Activated T-helper 17 cell treated with anti-CD3 and anti-CD28 coated beads, Interleukin-2, amount 50 U/mL, for 72 hours (primary cell): ENCODE measurements around the gene NUMA1. TPM values are rescaled to one million over a fixed set of nuclear protein-coding genes. Genes with fewer than 3 reads are reported as not detected.

ENCODE experiments used
- ATAC-seq: fragments of 150-1000 bp; cut with Tn5 transposase; replicated peaks from 2 replicates; pipeline ENCODE4 v1.10.0; 2021; ENCODE audit warnings: mild to moderate bottlenecking, moderate library complexity
- H3K27ac Mint-ChIP-seq: one replicate; pipeline ENCODE4 v1.8.0; 2022; ENCODE audit warnings: mixed read lengths
- H3K27me3 Mint-ChIP-seq: one replicate; pipeline ENCODE4 v1.8.0; 2022; ENCODE audit warnings: mixed read lengths
- H3K36me3 Mint-ChIP-seq: one replicate; pipeline ENCODE4 v1.8.0; 2022; ENCODE audit warnings: low read depth, mild to moderate bottlenecking, mixed read lengths
- H3K4me1 Mint-ChIP-seq: one replicate; pipeline ENCODE4 v1.8.0; 2022; ENCODE audit warnings: mixed read lengths
- H3K4me3 Mint-ChIP-seq: one replicate; pipeline ENCODE4 v1.8.0; 2022; ENCODE audit warnings: mild to moderate bottlenecking, mixed read lengths
- H3K9me3 Mint-ChIP-seq: one replicate; pipeline ENCODE4 v1.8.0; 2022; ENCODE audit warnings: mixed read lengths
- total RNA-seq, 2 donors: library from RNA; stranded (reverse); gene quantifications; one replicate each; pipeline ENCODE4 v1.2.3, GENCODE V29; 2022

NUMA1 gene
- total RNA-seq, 2 donors from 2014 or later = 179 to 277 TPM

DNA sequence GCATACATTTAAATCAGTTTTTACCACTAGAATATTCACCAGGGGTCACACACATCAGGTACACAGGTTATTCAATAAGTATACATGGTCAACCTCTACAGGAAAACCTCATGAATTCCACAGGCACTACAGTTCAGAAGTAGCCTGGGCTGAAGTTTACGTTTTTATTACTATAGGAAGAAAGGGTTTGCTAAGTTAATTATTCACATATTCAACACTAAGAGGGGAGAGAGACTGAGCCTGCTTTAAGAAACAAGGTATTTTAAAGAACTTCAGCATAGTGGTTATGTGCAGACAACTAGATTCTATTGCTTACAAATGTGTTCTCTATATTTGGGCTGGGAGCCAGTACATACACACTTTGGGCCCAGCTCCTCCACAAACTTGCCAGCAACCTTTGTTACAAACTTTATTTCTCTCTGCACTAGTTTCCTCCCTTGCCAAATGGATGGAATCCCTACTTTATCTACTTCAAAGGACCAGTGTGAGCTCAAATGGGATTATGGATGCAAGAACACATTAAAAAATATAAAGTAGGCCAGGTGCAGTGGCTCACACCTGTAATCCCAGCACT, 49.8 kb downstream of the NUMA1 start:
- Mint-ChIP-seq H3K4me1 (peaks cover 8% of the 10 kb centered on the region), H3K9me3 (no peaks in the 10 kb centered on the region), H3K27me3 (no peaks in the 10 kb centered on the region), H3K4me3 (no peak overlapping the region), H3K36me3 (peaks cover 97% of the 10 kb centered on the region), H3K27ac (peak overlapping the region; percentile 66)
- no peak for ATAC-seq

DNA sequence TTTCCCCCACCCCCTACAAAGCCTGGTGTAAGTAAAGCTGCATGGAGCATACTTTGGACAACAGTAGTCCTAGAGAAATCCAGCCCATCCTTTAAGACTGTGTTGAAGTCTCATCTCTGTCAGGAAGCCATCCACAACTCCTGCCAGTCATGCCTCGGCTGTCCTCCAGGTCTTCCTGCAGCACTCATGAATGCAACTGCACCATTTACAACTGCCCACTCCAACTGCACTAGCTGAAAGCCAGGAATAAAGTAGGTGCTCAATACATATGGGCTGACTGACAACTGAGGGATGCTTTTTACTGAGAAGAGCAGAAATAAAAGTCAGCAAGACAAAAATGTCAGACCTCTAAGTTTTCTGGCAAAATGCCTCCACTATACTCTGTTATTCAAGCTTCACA, 54.3 kb downstream of the NUMA1 start:
- ATAC-seq = no peak
- Mint-ChIP-seq H3K4me3 (no peak overlapping the region), H3K27ac (peak overlapping the region; percentile 43), H3K27me3 (no peaks in the 10 kb centered on the region), H3K9me3 (no peaks in the 10 kb centered on the region), H3K4me1 (peaks cover 7% of the 10 kb centered on the region), H3K36me3 (peaks cover 99% of the 10 kb centered on the region)

DNA sequence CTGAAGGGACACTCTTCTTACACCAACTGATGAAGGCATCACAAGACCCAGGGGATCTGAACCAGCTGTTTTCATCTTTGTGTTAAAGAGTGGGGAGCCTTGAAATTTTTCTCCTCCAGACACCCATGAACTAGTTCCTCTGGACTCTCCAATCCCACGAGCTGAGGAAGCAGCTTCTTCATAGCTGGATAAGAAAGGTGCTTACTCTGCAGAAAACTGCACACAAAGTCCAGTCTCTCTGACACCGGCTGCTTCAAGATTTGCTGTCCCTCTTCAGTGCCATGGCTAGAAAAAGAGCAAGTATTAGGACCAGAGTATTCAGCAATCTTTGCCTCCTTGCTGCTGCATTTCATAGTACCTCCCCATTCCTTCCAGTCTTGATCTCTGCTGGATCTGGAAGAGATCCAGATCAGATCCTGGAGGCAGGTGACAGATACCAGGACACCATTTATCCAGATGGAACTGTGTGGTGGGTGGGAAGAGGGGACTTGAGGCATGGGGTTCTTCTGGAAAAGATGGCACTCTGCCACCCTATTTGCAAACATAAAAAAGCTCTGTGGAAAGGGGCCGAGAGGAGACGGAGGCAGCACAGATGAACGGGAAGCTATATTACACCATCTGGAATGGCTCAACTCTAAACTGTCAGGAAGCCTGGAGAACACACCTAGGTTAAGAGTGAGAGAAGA, 56.1 kb downstream of the NUMA1 start:
- no peak for ATAC-seq
- Mint-ChIP-seq H3K36me3 (peaks cover 100% of the 10 kb centered on the region), H3K4me1 (peaks cover 7% of the 10 kb centered on the region), H3K9me3 (no peaks in the 10 kb centered on the region), H3K27me3 (no peaks in the 10 kb centered on the region), H3K4me3 (no peak overlapping the region), H3K27ac (no peak overlapping the region)

DNA sequence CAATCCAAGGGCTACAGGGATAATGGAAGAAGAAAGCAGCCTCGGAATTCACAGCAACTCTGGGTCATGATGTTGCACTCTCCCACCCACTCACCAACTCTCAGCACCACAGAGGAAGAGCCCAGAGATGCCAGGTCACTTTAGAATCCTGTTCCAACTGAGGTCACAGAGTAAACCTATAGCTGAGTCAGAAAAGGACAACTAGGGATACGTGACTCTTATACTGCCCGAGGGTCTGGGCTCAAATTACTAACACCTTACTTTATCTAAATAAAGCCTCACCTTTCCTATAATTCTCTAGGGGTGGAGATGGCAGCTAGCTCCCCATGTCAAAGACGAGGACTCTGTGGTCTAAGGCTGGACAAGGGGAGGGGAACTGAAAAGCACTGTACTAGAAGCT, 57.0 kb downstream of the NUMA1 start:
- Mint-ChIP-seq H3K4me3 (no peak overlapping the region), H3K27me3 (no peaks in the 10 kb centered on the region), H3K27ac (peak overlapping the region; percentile 61), H3K4me1 (peaks cover 7% of the 10 kb centered on the region), H3K9me3 (no peaks in the 10 kb centered on the region), H3K36me3 (peaks cover 100% of the 10 kb centered on the region)
- no peak for ATAC-seq

DNA sequence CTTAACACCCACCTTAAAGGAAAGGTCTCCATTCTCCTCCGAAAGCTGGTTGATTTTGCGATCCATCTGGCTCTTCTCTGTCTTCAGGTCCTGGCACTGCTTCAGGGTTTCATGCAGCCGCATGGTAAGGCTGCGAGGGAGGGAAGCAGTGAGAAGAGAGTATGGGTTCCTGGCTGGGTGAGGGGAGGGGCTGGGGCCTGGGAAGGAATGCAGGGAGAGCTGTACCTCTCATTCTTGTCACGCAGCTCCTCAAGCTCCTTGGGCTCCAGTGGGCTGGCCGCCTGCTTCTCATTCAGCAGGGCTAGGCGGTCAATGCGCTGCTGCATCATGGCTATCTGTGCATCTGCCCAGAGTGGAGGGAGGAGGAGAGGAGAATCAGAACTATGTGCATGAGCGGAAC, 62.2 kb downstream of the NUMA1 start:
- no peak for ATAC-seq
- peaks cover 12% of the 10 kb centered on the region for H3K4me1 Mint-ChIP-seq
- H3K36me3 Mint-ChIP-seq = peaks cover 100% of the 10 kb centered on the region
- H3K27ac Mint-ChIP-seq = no peak overlapping the region
- H3K9me3 Mint-ChIP-seq = no peaks in the 10 kb centered on the region
- H3K4me3 Mint-ChIP-seq = no peak overlapping the region
- no peaks in the 10 kb centered on the region for H3K27me3 Mint-ChIP-seq

DNA sequence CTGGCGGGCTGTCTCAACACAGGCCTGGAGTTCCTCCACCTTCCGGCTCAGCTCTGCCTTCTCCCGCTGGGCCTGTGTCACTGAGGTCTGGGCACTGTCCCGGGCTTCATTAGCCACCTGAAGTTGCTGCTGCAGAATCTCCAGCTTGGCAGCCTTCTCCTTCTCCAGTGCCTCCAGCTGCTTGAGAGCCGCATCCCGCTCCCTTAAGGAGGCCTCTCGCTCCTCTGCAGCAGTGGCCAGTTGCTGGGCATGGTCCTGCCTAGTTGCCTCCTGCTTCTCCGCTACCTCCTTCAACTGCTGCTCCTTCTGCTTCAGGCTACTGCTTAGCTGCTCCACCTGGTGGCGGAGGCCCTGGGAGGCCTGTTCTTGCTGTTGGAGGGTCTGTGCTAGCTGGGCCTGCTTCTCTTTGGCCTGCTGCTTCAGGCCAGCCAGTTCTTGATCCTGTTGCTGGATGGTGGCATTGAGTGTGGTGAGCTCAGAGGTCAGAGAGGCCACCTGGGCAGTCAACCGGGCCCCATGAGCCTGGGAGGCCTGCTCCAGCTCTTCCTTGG, 64.8 kb downstream of the NUMA1 start:
- Mint-ChIP-seq H3K4me1 (peaks cover 12% of the 10 kb centered on the region), H3K36me3 (peaks cover 100% of the 10 kb centered on the region), H3K9me3 (no peaks in the 10 kb centered on the region), H3K27me3 (no peaks in the 10 kb centered on the region), H3K4me3 (no peak overlapping the region), H3K27ac (peak overlapping the region; percentile 84)
- ATAC-seq = no peak

DNA sequence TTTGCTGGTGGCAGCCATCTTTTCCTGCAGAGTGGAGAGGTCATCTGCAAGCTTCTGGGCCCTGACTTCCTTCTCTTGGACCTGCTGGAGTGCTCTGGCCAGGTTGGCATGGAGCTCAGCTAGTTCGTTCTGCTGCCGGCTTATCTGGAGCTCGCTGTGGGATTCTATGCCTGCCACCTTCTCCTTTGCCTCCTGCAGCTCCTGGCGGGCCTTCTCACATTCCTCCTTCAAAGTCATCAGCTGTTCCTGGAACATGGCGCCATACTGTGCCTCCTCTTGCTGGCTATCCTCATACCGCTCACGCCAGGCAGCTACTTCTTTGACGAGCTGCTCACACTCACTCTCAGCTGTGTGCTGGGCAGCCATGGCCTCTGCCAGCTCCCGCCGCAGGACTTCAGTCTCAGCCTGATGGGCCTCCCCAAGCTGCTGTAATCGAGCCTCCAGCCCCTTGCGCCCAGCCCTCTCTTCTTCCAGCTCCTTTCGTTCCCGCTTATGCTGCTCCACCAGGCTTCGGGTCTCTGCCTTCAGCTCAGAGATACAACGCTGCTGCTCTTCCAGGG, 65.5 kb downstream of the NUMA1 start:
- no peak overlapping the region for H3K4me3 Mint-ChIP-seq
- ATAC-seq = no peak
- H3K36me3 Mint-ChIP-seq = peaks cover 100% of the 10 kb centered on the region
- H3K27me3 Mint-ChIP-seq = no peaks in the 10 kb centered on the region
- peak overlapping the region; percentile 84 for H3K27ac Mint-ChIP-seq
- H3K9me3 Mint-ChIP-seq = no peaks in the 10 kb centered on the region
- peaks cover 12% of the 10 kb centered on the region for H3K4me1 Mint-ChIP-seq

DNA sequence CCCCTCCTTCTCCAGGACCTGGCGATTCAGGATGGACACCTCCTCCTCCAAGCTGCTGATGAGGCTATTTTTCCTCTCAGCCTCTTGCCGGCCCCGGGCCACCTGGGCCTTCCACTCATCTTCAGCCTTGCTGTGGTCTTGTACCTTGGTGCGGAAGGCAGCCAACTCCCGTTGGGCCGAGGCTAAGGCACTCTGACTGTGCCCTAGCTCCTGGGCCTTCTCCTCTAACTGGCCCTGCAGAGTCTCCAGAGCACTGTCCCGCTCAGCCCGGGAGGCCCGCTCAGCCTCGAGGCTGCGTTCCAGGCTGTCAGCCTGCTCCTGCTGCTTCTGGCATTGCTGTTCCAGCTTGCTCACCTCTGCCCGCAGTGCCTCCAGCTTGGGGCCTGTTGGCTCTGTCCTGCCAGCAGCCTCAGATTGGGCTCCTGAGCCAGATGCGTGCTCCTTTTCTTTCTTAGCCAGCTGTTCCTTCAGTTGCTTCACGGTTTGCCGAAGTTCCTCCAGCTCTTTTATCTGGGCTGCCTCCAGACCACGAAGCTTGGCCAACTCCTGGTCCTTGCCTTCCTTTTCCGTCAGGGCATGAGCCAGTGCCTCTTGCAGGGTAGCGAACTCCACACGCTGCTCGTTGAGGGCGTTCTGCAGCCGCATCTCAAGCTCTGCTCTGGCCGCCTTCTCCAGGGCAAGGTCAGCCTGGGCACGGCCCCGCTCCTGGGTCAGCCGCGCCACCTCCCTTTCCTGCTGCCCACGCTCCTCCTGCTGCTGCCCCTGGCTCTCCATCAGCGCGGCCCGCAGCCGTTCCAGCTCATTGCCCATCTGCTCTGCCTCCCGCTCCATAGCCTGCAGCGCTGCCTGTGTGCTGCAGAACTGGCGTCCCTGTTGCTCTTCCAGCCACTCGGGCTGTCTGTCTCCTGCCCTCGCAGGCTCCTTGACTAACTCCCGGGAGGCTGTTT, 66.3 kb downstream of the NUMA1 start:
- Mint-ChIP-seq H3K27me3 (no peaks in the 10 kb centered on the region), H3K9me3 (no peaks in the 10 kb centered on the region), H3K4me3 (no peak overlapping the region), H3K27ac (peak overlapping the region; percentile 84), H3K36me3 (peaks cover 100% of the 10 kb centered on the region), H3K4me1 (peaks cover 12% of the 10 kb centered on the region)
- ATAC-seq = no peak

DNA sequence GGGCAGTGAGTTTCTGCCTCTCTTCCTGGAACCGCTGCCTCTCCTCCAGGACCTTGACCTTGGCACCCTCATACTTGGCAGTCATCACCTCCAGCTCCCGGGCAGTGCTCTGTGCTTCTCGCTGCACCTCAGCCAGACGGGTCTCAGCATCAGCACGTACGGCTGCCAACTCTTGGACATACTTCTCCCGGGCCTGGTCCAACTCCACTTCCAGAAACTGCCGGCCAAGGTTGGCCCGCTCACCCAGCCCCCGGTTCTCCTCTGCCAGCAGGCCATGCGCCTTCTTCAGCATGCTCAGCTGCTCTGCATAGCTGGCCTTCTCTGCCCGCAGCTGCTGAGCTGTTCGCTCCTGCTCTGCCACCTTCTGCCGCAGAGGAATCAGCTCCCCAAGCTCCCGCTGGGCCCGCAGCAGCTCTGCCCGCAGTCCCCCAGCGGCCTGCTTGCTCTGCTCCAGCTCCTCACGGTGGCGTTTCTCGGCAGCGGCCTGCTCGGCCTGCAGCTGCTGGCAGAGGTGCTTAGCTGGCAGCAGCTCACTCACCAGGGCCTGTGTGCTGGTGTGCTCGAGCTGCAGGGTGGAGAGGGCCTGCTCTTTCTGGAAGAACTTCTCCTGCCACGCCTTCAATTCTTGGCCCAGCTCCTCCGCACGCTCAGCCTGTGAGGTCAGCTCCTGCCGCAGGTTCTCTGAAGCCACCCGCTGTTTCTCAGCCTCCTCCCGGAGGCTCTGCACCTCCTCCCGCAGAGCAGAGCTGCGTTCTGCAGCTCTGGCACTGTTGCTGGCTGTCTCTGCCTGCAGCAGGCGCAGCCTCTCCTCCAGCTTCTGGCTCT, 67.2 kb downstream of the NUMA1 start:
- peaks cover 100% of the 10 kb centered on the region for H3K36me3 Mint-ChIP-seq
- H3K9me3 Mint-ChIP-seq = no peaks in the 10 kb centered on the region
- peaks cover 12% of the 10 kb centered on the region for H3K4me1 Mint-ChIP-seq
- H3K27ac Mint-ChIP-seq = peak overlapping the region; percentile 73
- ATAC-seq = no peak
- H3K27me3 Mint-ChIP-seq = no peaks in the 10 kb centered on the region
- no peak overlapping the region for H3K4me3 Mint-ChIP-seq

DNA sequence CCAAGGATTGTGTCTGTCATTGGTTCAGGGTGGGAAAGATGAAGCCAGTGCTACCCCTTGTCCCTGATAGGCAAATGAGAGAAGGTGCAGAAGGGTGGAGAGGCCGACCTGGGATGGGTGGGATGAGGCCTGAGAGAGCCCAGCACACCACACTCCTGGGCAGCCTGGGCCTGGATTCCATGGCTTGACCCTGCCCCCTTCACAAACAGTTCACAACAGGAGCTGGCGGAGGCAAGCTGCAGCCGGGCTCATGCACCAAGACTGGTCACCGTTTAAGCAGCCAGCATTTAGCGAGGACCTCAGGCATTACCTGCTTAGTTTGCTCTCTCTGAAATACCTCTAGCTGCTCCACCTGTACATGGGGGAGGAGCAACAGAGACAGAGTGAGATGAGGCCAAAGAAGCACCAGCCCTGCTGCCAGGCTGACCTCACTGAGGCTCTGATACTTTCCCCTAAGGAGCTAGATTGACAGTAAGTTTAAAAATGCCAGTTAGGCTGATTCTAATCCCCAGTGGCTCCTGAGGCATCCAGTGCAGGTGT, 68.2 kb downstream of the NUMA1 start:
- H3K36me3 Mint-ChIP-seq = peaks cover 100% of the 10 kb centered on the region
- no peak overlapping the region for H3K4me3 Mint-ChIP-seq
- H3K27ac Mint-ChIP-seq = peak overlapping the region; percentile 30
- ATAC-seq = no peak
- H3K9me3 Mint-ChIP-seq = no peaks in the 10 kb centered on the region
- H3K4me1 Mint-ChIP-seq = peaks cover 12% of the 10 kb centered on the region
- H3K27me3 Mint-ChIP-seq = no peaks in the 10 kb centered on the region

DNA sequence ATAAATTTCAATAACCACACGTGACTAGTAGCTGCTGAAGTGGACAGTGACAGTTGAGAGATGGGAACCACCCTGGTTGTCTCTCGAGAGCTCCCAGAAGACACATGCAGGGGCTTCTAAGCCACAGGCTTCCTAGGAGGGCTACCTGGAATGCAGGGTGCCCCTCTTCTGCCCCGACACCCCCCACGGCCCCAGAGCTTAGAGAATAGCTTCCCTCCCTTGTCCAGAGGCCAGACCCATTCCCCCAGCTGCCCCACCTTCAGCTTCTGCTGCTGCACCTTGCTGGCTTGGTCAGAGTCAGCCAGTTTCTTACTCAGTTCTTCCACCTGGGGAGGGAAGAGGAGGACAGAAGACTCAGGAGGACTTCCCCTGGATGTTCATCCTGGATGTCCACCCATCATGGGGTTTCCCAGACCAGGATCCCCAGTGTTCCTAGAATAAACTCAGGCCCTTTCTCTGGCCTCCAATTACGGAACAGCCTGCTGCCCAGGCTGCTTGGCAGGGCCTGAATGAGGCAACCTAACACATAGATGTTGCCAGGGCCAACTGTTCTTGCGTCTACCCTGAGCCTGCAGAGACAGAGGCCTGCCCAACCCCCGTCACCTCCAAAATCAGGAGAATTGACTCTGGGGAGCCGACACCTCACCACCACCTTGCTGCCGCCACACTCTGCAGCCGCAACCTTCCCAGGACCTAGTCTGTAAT, 69.7 kb downstream of the NUMA1 start:
- no peaks in the 10 kb centered on the region for H3K27me3 Mint-ChIP-seq
- H3K4me1 Mint-ChIP-seq = peaks cover 12% of the 10 kb centered on the region
- no peaks in the 10 kb centered on the region for H3K9me3 Mint-ChIP-seq
- no peak overlapping the region for H3K4me3 Mint-ChIP-seq
- H3K36me3 Mint-ChIP-seq = peaks cover 100% of the 10 kb centered on the region
- ATAC-seq = no peak
- H3K27ac Mint-ChIP-seq = peak overlapping the region; percentile 30

DNA sequence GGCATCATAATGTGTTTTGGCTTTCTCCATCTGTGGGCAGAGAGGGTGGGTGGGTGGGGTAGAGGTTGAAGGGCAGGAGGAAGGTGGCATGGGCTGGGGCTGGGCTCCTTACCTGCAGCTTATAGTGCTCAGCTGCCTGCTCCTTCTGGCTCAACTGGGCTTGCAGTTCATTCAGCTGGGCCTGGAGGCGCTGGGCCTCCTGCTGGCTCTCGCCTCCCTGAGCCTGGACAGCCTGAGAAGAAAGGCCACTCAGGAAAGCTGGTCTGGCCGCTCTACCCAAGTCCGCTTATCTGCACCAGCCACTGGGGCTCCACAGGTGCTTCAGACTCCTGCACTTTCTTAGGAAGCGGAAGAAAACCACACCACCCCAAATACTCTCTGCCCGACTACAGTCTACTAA, 71.2 kb downstream of the NUMA1 start:
- H3K9me3 Mint-ChIP-seq = no peaks in the 10 kb centered on the region
- H3K27me3 Mint-ChIP-seq = no peaks in the 10 kb centered on the region
- peaks cover 100% of the 10 kb centered on the region for H3K36me3 Mint-ChIP-seq
- peak overlapping the region; percentile 53 for H3K27ac Mint-ChIP-seq
- no peaks in the 10 kb centered on the region for H3K4me1 Mint-ChIP-seq
- ATAC-seq = no peak
- H3K4me3 Mint-ChIP-seq = no peak overlapping the region

DNA sequence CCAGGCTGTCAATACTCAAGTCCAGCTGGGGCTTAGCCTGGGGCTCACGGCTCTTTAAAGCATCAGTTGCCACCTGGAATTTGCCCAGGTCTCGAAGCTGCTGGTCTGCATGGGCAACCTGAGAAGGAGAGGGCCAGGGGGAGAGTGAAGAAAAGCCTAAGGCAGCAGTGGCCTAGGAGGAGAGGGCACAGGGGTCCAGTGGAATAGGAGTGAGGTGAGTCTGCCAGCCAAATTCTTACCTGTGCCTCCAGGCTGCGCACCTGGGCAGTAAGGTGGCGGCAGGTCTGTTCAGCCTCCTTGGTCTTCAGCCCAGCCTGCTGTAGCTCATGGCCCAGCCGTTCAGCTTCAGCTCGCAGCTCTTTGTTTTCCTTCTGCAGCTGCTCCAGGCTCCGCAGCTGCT, 71.6 kb downstream of the NUMA1 start:
- Mint-ChIP-seq H3K36me3 (peaks cover 100% of the 10 kb centered on the region), H3K9me3 (no peaks in the 10 kb centered on the region), H3K27me3 (no peaks in the 10 kb centered on the region), H3K4me1 (no peaks in the 10 kb centered on the region), H3K27ac (peak overlapping the region; percentile 84), H3K4me3 (no peak overlapping the region)
- no peak for ATAC-seq
